Measurements from ENCODE around the gene FKBP5.
A peak's percentile ranks its signal among the peaks of the same experiment; 100 is the strongest.
"Not testable (repeated sequence)": the region's sequence is repeated elsewhere in the genome, so short reads cannot be mapped to it uniquely, and the experiment has no call there.

The FKBP5 gene

DNA sequence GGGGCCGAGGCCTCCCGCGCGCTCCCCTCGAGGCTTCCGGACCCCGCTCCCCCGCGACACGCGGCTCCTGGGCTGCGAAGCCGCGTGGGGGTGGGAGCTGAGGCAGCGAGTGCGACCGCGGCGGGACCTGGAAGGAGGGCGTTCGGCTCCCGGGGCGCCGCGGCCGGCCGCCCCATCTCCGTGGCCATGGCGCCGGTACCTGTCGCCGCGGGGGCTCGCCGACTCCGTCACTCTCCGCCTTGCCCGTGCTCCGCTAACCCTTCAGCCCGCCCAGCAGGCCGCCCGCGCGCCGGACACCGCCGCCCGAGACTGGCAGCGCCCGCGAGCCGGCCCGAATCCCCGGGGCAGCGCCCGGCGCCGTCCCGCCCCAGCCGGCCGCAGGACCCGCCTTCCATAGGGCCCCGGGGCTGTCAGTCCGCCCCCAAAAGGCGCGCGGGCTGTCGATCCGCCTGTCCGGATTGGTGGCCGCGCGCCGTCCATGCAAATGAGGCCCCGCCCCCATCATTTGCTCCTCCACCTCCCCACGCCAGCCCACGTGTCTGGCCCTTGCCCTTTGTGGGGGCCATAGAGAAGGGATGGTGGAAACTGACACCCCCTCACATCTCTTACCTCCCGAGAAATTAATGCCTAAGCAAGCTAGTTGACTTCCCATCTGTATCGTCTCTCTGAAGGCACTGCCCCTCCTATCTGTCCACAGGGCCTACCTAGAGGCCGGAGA, at the start of gene FKBP5:
FKBP5 (minus strand) TSS at position 311 of the 718 bp plus-strand sequence. CDS start 46,091 bp downstream, outside the sequence.
- peak; percentile 94 for DNase-seq

DNA sequence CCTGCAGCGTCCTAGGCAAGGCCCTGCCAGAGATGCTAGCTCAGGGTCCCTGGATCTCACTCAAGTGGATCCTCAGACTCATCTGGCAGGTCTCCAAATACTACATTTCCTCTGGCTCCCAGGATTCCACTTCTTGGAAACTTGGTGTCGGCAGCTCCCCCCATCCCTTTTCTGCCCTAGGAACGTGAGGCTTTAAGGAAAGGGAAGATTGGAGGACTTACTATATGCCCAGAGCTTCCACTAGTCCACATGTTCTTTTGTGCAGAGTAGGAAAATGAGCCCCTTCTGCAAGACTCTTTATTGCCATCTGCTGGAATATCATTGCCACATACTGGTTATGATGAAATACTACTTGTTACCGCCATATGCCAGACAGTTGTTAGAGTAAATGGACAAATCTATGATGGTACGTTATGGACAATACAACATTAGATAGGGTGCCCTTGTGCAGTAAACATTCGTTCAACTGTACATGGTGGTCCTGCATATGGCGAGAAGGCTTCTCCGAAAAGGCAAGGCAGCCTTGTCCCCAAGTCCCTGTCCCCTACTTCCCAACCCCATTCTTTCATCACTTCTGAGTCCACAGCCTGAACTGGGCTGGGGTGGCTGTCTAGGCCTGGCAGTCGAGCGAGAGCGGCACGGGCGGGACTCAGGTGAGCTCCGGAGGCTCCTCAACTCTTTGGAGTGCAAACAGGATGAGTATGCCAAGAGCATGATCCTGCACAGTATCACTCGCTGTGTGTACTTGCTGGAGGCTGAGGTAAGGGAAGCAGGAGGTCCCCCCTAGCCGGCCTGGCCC, 48.9 kb upstream of the FKBP5 start:
- peak; percentile 86 for DNase-seq

DNA sequence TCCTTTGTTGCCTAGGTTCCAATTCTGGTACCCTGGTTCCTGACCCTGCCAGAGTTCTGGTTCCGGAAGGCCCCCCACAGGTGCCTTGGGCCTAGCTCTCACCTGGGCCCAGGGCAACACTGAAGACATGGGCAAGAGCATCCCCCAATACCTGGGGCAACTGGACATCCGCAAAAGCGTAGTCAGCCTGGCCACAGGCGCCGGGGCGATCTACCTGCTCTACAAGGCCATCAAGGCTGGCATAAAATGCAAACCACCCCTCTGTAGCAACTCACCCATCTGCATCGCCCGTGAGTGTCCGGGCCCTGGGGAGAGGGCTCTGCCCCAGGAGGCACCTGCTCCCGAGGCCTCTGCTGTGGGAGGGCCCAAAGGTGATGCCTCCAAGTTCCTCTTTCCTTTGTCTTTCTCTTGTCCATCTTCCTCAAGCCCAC, 48.3 kb upstream of the FKBP5 start, which contains the start of gene ARMC12:
ARMC12 (plus strand) TSS at position 51 of the 431 bp plus-strand sequence; CDS start at position 128, 77 bp downstream.
- no peak for DNase-seq

DNA sequence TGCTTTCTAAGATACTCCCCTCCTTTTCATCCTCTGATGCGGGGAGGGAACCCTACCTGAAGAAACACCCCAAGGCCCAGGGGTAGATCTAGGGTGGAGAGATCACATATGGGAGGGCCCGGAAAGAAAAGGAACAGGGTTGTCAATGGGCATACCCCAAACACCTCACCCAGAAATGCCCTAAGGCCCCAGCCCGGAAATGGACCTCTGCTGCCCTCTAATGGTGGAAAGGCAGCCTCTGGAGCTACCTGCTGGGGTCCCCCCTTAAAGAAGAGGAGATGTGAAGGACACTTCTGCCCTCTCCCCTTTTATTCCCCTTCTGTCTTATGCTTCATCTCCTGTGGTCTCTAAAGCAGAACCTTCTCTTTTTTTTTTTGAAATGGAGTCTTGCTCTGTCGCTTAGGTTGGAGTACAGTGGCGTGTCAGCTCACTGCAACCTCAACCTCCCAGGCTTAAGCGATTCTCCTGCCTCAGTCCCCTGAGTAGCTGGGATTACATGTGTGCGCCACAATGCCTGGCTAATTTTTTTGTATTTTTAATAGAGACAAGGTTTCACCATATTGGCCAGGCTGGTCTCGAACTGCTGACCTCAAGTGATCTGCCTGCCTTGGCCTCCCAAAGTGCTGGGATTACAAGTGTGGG, 47.7 kb upstream of the FKBP5 start:
- DNase-seq: peak; percentile 68

DNA sequence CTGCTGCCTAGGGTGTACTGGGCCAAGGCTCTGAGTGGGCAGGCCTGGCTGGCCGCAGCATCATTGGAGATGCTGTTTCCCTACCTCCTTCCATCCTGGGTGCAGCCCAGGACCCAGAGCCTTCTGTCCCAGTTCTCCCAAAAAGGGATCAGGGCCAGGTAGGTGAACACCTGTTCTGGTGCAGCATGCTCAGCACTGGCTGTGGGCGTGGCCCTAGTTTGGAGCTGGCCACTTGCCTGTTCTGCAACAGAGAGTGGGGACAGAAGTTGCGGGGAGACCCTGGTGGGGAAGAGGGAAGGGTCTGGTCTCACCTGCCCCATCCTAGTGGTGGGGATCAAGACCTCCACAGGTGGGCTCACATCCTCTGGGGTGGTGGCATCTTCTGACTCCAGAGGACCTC, 46.7 kb upstream of the FKBP5 start:
- DNase-seq: no peak

DNA sequence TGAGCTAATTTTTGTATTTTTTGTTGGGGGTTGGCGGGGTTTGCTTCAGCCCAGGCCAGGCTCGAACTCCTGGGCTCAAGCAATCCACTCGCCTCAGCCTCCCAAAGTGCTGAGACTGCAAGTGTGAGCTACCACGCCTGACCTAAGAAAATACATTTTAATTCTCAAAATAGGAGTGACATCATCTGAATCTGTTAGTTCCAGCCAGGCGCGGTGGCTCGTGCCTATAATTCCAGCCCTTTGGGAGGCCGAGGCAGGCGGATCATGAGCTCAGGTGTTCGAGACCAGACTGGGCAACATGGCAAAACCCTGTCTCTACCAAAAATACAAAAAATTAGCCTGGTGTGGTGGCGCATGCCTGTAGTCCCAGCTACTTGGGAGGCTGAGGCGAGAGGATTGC, 45.6 kb upstream of the FKBP5 start:
- not testable (repeated sequence) for DNase-seq

DNA sequence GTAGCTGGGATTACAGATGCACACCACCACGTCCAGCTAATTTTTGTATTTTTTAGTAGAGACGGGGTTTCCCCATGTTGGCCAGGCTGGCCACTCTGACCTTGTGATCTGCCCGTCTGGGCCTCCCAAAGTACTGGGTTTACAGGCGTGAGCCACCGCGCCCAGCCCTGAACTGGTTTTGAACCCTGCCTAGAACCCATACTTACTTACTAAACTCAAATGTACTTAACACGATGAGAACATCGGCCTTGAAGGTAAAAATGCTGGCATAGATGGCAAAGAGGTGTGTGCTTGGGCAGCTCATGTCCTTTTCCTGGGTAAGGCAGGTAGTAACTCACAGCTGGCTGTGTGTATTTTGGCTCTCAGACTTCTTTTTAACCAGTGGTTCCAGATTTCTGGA, 44.9 kb upstream of the FKBP5 start:
- peak; percentile 43 for DNase-seq

DNA sequence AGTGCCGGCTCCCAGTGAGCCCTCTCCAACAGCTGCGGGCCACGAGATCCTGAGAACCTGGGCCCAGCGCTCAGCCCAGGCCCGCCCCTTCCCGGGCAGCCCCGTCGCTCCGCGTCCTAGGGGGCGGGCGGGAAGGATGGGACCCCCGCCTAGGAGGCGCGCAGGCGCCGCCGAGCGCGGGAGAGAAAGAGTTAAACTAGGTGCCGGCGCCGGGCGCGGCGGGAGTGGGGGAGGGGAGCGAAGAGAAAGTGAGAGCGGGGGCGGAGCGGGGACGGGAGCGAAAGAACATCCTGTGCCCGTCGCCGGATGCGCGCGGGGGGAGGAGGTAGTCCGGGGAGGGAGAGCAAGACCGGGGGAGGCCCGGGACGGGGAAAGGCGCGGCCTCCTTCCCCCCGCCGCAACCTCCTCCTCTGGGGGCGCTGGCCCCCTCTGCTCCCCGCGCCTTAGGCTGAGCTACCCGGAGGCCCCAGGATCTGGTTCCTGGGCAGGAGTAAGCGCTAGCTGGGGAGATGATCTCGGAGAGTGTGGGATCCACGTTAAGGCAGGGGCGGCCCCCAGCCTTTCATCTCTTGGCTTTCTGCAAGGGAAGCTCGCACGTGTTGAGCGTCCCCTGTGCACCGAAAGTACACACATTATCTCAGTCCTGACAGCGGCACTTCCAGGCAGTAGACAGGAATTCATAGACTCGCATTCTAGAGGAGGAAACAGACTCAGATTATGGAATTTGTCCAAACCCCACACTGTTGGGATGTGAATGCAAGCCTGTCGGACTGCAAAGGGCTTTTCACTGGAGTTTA, 43.2 kb upstream of the FKBP5 start:
- DNase-seq: peak; percentile 93

DNA sequence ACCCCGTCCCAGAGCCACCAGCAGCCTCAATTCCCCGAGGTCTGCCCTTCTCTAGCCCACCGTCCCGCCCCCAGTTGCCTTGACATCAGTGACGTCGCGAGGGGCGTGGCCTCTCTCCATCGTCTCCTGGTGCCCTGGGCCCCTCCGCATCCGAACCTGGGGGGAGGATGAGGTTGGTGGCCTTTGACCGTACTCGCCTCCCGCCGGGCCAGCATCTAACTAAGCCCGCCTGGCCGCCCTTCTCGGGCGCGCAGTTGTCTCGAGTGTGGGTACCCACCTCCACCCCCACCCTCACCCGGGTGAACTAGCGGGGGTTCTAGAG, 42.7 kb upstream of the FKBP5 start:
- DNase-seq: peak; percentile 93

DNA sequence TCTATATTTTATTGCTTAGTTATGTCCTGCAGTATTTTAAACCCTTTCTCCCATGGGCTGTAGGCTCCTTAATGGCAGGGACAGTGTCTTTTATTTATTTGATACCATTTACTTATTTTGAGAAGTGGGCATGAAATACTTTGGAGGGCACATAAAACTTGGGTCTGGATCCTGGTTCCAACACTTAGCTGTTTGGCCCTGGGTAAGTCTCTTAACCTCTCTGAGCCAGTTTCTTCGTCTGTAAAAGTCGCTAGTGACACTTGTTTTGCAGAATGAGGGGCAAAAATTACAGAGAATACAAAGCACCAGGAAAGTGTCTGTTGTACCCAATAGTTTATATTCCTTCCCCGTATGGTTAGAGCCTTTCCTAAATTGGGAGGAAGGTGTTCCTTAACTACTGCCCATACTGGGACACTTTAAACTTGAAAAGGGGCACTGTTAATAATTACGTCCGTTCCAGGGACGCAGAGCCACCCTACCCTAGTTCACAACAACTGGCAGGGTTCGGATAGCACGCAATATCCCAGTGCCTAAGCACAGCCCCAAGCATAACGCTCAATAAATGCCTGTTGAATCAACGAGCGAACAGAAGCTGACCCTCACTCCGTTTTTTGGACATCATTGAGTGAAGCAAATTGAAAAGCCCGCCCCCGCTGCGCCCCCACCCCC, 42.2 kb upstream of the FKBP5 start:
- DNase-seq: peak; percentile 80

DNA sequence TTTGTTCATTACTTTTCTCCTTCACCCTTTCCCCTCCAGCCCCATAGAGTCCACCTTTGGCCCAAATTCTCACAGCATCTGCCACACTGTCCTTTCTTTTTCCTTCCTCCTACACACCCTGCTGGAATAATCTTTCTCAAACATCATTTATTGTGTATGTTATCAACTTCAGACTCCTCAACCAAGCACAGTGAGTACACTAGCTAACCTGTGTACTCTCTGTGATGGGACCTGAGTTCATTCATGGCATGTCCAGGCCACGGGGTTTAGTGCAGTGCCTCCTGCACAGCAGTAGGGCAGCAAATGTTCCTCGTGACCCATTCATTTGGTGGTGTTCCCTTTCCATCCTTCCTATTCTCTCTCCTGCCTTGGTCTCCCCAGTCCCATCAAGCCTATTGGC, 41.0 kb upstream of the FKBP5 start:
- no peak for DNase-seq

DNA sequence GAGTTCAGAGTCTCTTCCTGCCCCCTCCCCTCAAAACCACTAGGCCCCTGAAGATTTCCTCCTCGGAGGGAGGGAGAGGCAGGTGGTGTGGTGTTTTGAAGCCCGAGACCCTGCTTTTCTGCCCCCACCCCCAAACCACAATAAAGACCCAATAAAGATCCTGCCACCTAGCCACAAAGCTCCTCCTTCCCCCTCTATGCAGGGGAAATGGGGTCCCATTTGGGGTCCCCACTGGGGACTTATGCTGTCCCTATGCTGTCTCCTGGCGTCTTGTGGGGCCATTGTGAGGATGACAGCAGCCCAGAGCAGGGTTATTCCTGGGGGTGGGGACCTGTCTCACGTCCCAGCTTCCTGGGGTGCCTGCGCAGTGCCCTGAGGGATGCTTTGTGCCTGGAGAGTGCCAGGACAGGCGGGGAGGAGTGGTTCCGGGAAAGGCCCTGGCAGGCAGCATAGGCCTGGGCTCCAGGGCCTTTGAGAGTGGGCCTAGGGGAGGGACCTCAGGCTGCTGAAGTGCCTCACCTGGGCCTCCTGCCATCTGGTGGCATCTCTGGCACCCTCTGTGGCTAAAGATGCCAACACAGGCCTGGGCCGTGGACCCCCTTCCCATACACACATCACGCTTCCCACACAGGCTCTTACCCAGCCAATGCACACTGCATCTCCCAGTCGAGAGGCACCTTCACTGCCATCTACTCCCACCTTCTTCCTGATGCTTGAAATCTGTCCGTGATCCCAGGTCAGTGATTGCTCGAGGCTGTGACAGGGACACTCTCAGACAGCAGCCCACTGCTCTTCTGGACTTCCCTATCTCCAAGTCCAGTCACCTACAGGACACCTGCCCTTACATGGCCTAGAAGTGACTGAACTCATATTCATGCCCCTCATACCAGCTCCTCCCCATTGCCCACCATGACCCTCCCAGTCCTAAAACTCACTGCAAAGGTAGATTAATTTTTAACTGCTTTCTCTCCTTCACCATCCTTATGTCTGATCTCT, 40.3 kb upstream of the FKBP5 start:
- peak; percentile 62 for DNase-seq

DNA sequence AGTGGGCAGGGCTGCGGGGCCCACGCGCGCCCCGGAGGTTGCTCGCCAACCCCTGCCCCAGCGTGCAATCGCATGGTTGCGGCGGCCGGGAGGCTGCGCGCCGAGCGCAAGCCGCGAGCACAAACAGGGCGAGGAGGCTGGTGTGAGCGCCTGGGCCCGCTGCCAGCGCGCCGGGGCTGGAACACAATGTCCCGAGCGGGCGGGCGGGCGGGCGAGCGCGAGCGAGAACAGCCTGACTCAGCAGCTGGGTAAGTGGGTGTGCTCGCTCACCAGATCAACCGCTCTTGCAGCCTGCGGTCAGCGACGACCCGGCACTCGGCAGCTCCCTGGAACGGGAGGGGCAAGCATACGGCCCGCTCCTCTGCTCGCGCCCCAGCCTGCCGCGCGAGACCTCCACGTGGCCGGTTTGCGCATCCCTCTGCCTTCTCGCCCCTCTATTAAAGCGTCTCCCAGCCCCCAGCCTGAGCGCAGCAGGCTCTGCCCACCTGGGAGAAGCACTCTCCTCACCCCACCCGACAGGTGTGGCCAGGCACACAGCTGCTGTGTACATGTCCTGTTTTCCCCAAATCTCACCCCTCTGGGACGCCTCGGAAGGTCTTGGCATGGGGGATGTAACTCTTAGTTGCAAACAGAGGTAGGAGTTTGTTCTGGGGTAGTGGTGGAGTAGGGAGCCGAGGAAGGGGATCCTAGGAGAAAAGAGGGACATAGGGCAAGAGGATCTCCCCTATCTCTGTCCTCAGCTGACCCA, 39.4 kb upstream of the FKBP5 start:
- DNase-seq: peak; percentile 92

DNA sequence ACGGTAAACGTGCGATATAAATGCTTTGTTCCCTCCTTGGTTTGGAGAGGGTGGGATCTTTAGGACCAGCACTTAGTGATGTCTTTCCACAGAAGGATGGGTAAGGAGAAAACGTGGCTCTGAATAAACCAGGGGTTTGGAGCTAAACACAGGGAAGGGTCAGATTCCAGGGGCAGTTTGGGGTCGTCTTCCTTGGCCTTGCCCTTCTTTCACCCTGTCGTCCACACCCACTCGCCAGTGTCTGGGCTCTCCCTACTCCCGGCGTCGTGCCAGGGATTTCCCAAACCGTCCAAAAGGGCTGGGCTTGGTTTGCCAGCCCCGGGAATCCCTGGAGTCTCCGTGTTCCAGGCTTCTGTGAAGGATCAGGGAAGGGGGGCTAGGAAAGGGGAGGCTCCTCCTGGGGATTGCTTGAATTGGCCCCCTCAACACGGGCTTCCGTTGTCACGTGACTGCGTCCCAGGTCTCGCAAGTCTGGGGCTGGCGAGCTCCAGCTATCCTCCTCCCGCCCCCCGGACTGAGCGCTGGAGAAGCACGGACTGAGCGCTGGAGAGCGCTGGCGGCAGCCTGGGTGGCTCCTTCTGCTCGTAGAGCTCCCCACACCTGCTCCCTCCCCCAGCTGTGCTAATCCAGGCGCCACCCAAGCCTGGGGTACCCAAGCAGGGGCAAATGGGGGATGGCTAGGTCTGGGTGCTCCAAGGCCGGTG, 38.7 kb upstream of the FKBP5 start:
- peak; percentile 81 for DNase-seq

DNA sequence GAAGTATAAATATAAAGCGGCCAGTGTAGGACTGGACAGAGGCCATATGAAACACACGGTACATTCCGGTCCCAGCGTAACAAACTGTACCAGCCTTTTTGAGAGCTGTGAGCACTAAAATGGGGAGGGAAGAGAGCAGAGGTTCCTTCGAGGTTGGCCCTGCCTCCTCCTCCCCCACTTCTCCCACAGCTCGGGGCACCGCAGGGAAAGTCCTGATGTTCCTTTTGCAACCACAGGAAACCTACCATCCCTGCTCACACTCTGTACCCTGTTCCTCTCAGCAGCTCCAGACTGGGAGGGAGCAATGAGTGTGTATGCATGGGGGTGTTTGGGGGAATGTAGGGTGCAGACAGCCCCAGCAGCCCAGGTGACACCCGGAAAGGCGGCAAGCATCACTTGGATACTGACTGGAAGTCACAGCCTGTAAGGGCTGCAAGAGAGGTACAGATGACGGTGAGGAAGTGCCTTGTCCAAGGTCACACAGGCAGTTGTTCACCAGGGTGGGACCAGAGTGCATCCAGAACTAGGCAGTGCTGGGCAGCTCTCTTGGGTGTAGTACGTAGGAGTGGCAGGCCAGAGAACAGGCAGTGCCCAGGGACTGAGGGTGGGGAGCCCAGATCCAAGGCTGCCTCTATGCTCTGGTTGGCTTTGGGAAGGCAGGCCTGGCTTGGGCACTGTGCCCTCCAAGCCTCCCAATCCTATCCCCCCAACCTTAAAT, 37.2 kb upstream of the FKBP5 start:
- DNase-seq: peak; percentile 67

DNA sequence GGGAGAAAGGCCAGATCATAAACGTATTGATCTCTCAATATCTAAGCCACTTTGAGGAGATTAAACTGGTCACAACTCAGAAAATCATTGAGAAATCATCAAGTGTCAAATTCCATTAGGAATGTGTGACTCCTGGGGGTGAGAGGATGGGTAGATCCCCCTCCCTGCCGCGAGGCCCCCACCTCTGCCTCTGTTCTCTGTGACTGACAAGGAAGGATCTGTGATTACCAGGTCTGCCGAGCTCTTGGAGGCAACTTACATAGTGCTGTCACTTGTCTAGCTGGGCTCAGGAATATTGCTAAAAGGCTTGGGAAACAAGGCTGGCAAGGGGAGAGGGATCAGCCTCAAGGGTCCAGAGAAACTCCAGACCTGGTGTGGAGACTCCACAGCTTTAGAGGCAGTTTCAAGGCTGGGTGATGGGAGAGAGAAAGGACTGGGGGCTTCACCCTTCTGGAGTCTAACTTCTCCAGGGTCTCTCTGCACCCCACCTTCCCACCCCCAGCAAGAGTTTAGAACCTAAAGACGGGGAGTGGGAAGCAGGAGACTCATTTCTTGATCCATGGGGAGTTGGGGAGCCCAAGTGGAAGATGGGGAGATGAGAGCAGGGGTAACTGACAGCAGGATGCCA, 36.5 kb upstream of the FKBP5 start:
- no peak for DNase-seq

DNA sequence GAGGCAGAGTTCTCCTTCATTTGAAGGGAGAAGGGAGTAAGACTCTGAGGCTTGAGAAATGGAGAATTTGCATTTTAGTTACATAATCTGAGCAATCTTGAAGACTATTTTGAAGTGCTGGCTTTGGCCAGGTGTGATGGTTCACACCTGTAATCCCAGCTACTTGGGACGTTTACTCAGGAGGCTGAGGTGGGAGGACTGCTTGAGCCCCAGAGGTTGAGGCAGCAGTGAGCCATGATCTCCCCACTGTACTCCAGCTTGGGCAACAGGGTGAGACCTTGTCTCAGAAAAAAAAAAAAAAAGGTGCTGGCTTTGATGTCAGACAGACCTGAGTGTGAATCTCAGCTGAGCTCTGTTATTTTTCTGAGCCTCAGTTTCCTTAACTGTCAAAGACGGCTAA, 35.8 kb upstream of the FKBP5 start:
- no peak for DNase-seq

DNA sequence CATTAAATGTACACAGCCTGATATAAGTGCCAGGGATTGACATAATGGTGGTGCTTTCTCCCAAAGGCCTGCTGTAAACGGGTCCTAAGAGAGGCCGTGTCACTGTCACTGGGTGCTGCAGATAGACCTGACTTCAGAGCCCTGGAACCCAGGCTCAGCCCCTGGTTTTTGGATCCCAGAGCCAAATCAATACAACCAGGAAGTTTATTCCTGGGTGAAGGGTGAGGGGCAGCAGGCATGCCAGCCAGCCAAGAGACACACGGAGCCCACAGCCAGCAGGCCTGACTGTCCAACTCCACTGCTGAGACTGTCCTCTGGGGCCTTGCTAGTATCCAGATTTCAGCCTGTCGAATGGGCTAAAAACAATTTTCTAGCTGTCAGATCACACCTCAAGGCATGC, 35.3 kb upstream of the FKBP5 start:
- no peak for DNase-seq

All from DMS53 (cell line).